HG03575 (cell line): ENCODE measurements around the gene DCUN1D3.

Experiments used
- ATAC-seq: cut with Tn5 transposase; IDR thresholded peaks from one replicate; pipeline ENCODE4 v1.9.1; 2021; ENCODE audit not compliant: unreplicated experiment, insufficient number of reproducible peaks, low FRiP score; ENCODE audit errors: extremely low read depth

The DCUN1D3 gene

GRCh38 chr16:20806168-20807050, 93.7 kb downstream of the DCUN1D3 start, which contains the start of the genes ERI2 and REXO5:
ERI2 (minus strand) TSS chr16:20806472; CDS start chr16:20806430, 42 bp downstream.
REXO5 (plus strand) TSS chr16:20806527; CDS start chr16:20806954, 427 bp downstream.
- ATAC-seq: peak; percentile 48

GRCh38 chr16:20805684-20806167, 94.4 kb downstream of the DCUN1D3 start:
- peak; percentile 12 for ATAC-seq
